K562 (cell line): ENCODE measurements around the gene SLC6A16.

Experiments used
- CBX1 ChIP-seq: sonication (generic); IDR thresholded peaks from 2 replicates; pipeline ENCODE4 v1.6.1; 2016; ENCODE audit warnings: antibody characterized with exemption, low read depth, mild to moderate bottlenecking
- CBX2 ChIP-seq: fragments of 200-600 bp; sonication (generic); IDR thresholded peaks from one replicate; pipeline ENCODE4 v1.6.1; 2012; ENCODE audit warnings: mild to moderate bottlenecking, low read length, inconsistent platforms; ENCODE audit not compliant: insufficient read depth, poor library complexity, severe bottlenecking
- CHD4 ChIP-seq: fragments of 200-600 bp; sonication (generic); IDR thresholded peaks from 3 replicates; pipeline ENCODE4 v1.6.1; 2012; ENCODE audit warnings: low read depth, mild to moderate bottlenecking, mixed read lengths, low read length, inconsistent platforms; ENCODE audit not compliant: insufficient read depth, insufficient replicate concordance, poor library complexity, severe bottlenecking
- KDM5B ChIP-seq: fragments of 200-600 bp; sonication (generic); IDR thresholded peaks from 2 replicates; pipeline ENCODE4 v1.6.1; 2012; ENCODE audit warnings: low read depth, mild to moderate bottlenecking, moderate library complexity, low read length, control low read depth, inconsistent platforms; ENCODE audit not compliant: insufficient replicate concordance
- MAX ChIP-seq: sonication (generic); formaldehyde crosslinking; IDR thresholded peaks from 2 replicates; pipeline ENCODE4 v1.9.0; 2022; ENCODE audit warnings: mild to moderate bottlenecking, missing genetic modification reagents
- SIN3A ChIP-seq, 2 experiments: fragments of 150-350 bp in 1 of 2; IDR thresholded peaks; 2 replicates each; pipeline ENCODE4 v1.6.1; 2011 to 2016; ENCODE audit warnings: borderline replicate concordance in 2 of 2, low read depth in 2 of 2, low read length in 2 of 2, mild to moderate bottlenecking in 2 of 2, moderate library complexity in 2 of 2; ENCODE audit not compliant: control insufficient read depth in 1 of 2
- SMARCB1 ChIP-seq: IDR thresholded peaks from 2 replicates; pipeline ENCODE4 v1.6.1; 2011; ENCODE audit warnings: improper control_type of control experiment, low read depth; ENCODE audit not compliant: insufficient read length
- SRF ChIP-seq, 2 experiments: fragments of 250-450, 450-650 bp in 1 of 2; sonication (Bioruptor Pico) in 1 of 2; sonication (generic) in 1 of 2; formaldehyde crosslinking; IDR thresholded peaks; 2 replicates each; pipeline versions ENCODE4 v1.5.0 to v1.5.1; 2020 to 2022; ENCODE audit warnings: mild to moderate bottlenecking in 1 of 2, missing genetic modification reagents in 1 of 2
- TF ChIP-seq, protein P1 (sequence below): conservative IDR thresholded peaks from 2 replicates; pipeline ENCODE4 v1.6.1; 2011; ENCODE audit warnings: low read depth, mild to moderate bottlenecking, low read length; ENCODE audit not compliant: control insufficient read depth
- TF ChIP-seq, protein P2 (sequence below), 3 experiments: IDR thresholded peaks in 2 of 3; conservative IDR thresholded peaks in 1 of 3; 2 replicates each; pipeline ENCODE4 v1.5.1; 2011 to 2012; ENCODE audit warnings: low read length in 3 of 3, mild to moderate bottlenecking in 3 of 3, control low read depth in 2 of 3, improper control_type of control experiment in 1 of 3, inconsistent platforms in 1 of 3, low read depth in 1 of 3, mixed read lengths in 1 of 3, moderate library complexity in 1 of 3; ENCODE audit not compliant: insufficient read depth in 2 of 3
- TF ChIP-seq, protein P3 (sequence below), 2 experiments: fragments of 450-650 bp; conservative IDR thresholded peaks; 2 replicates each; pipeline ENCODE4 v1.6.1; 2017; ENCODE audit warnings: mild to moderate bottlenecking in 2 of 2, moderate library complexity in 2 of 2
- TF ChIP-seq, protein P4 (sequence below): sonication (generic); formaldehyde crosslinking; IDR thresholded peaks from 2 replicates; pipeline ENCODE4 v1.8.0; 2022; ENCODE audit warnings: mild to moderate bottlenecking, low read depth, missing genetic modification reagents
- TF ChIP-seq, protein P5 (sequence below), 2 experiments: fragments of 450-650 bp in 1 of 2; sonication (generic) in 1 of 2; formaldehyde crosslinking; conservative IDR thresholded peaks; 2 replicates each; pipeline versions ENCODE4 v1.4.0 to v1.8.1; 2020 to 2022; ENCODE audit warnings: mild to moderate bottlenecking in 1 of 2, missing genetic modification reagents in 1 of 2

DNA sequence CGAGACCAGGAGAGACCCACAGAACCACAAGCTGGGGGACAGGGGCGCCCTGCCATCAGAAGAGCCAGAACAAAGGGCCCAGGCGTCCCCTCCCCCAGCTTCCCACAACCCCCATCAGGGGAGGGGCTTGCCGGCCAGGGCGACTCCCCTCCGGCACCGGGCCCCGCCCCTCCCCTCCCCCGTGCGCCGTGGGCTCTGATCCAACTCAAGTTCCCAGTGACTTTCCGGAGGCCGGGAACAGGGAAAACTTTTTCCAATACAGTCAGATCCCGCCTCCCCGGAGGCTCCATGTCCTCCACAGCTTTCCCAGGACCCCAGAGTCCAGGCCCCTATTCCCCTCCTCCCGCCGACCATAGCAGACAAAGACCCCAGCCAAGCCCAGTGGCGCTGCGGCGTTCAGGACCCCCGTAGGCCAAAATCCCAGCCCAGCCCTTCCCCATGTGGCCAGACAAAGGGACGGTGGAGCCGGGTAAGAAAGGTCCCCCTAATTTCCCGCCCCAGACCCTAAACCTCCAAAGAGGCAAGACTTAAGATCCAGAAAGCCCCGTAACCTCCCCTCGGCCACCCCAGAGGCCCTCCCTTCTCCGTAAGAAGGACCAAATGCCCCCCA lies 36.6 kb upstream of the SLC6A16 start:
- TF ChIP-seq, protein P1, sequence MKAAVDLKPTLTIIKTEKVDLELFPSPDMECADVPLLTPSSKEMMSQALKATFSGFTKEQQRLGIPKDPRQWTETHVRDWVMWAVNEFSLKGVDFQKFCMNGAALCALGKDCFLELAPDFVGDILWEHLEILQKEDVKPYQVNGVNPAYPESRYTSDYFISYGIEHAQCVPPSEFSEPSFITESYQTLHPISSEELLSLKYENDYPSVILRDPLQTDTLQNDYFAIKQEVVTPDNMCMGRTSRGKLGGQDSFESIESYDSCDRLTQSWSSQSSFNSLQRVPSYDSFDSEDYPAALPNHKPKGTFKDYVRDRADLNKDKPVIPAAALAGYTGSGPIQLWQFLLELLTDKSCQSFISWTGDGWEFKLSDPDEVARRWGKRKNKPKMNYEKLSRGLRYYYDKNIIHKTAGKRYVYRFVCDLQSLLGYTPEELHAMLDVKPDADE, result no peak
- TF ChIP-seq, protein P2, sequence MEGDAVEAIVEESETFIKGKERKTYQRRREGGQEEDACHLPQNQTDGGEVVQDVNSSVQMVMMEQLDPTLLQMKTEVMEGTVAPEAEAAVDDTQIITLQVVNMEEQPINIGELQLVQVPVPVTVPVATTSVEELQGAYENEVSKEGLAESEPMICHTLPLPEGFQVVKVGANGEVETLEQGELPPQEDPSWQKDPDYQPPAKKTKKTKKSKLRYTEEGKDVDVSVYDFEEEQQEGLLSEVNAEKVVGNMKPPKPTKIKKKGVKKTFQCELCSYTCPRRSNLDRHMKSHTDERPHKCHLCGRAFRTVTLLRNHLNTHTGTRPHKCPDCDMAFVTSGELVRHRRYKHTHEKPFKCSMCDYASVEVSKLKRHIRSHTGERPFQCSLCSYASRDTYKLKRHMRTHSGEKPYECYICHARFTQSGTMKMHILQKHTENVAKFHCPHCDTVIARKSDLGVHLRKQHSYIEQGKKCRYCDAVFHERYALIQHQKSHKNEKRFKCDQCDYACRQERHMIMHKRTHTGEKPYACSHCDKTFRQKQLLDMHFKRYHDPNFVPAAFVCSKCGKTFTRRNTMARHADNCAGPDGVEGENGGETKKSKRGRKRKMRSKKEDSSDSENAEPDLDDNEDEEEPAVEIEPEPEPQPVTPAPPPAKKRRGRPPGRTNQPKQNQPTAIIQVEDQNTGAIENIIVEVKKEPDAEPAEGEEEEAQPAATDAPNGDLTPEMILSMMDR (IDR thresholded peaks at IDR 0.05 in 2 of 3, conservative IDR thresholded peaks at IDR 0.05 in 1 of 3; ENCODE audit: insufficient read depth in 2 of 3, low read depth in 1 of 3, low read length in 3 of 3), result no peak
- no peak for TF ChIP-seq CBX2
- TF ChIP-seq KDM5B, result no peak
- TF ChIP-seq MAX (CRISPR knock-in tag), result no peak
- TF ChIP-seq SRF (CRISPR knock-in tag; IDR thresholded peaks at IDR 0.05), result no peak; a peak in 1 of 4 replicates
- TF ChIP-seq SIN3A (IDR thresholded peaks at IDR 0.05; ENCODE audit: borderline replicate concordance in 2 of 2, control insufficient read depth in 1 of 2, low read depth in 2 of 2, low read length in 2 of 2), result no peak; a peak in 1 of 4 replicates
- TF ChIP-seq CBX1, result no peak
- TF ChIP-seq, protein P3, sequence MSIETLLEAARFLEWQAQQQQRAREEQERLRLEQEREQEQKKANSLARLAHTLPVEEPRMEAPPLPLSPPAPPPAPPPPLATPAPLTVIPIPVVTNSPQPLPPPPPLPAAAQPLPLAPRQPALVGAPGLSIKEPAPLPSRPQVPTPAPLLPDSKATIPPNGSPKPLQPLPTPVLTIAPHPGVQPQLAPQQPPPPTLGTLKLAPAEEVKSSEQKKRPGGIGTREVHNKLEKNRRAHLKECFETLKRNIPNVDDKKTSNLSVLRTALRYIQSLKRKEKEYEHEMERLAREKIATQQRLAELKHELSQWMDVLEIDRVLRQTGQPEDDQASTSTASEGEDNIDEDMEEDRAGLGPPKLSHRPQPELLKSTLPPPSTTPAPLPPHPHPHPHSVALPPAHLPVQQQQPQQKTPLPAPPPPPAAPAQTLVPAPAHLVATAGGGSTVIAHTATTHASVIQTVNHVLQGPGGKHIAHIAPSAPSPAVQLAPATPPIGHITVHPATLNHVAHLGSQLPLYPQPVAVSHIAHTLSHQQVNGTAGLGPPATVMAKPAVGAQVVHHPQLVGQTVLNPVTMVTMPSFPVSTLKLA (conservative IDR thresholded peaks at IDR 0.05), result no peak; a peak in 1 of 4 replicates
- TF ChIP-seq, protein P4, sequence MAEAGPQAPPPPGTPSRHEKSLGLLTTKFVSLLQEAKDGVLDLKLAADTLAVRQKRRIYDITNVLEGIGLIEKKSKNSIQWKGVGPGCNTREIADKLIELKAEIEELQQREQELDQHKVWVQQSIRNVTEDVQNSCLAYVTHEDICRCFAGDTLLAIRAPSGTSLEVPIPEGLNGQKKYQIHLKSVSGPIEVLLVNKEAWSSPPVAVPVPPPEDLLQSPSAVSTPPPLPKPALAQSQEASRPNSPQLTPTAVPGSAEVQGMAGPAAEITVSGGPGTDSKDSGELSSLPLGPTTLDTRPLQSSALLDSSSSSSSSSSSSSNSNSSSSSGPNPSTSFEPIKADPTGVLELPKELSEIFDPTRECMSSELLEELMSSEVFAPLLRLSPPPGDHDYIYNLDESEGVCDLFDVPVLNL, result no peak
- no peak for TF ChIP-seq CHD4
- TF ChIP-seq, protein P5, sequence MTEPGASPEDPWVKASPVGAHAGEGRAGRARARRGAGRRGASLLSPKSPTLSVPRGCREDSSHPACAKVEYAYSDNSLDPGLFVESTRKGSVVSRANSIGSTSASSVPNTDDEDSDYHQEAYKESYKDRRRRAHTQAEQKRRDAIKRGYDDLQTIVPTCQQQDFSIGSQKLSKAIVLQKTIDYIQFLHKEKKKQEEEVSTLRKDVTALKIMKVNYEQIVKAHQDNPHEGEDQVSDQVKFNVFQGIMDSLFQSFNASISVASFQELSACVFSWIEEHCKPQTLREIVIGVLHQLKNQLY (CRISPR knock-in tag; conservative IDR thresholded peaks at IDR 0.05), result no peak
- TF ChIP-seq SMARCB1, result no peak
